Effector memory CD8-positive, alpha-beta T cell (primary cell): ENCODE measurements around the gene EFNA2.
A peak's percentile ranks its signal among the peaks of the same experiment; 100 is the strongest.

Experiments used
- ATAC-seq: fragments of 150-1000 bp; cut with Tn5 transposase; replicated peaks from 2 replicates; pipeline ENCODE4 v1.10.0; 2021; ENCODE audit warnings: mild to moderate bottlenecking, moderate library complexity
- DNase-seq, 3 experiments: peaks; one replicate each; pipeline ENCODE4 v3.0.0; 2021
- H3K27ac Mint-ChIP-seq, 2 donors: one replicate each; pipeline ENCODE4 v1.8.0; 2022; ENCODE audit warnings: mild to moderate bottlenecking in 2 of 2, mixed read lengths in 2 of 2, moderate library complexity in 2 of 2
- H3K27me3 Mint-ChIP-seq, 2 donors: one replicate each; pipeline ENCODE4 v1.8.0; 2022; ENCODE audit warnings: mixed read lengths in 2 of 2
- H3K36me3 Mint-ChIP-seq: one replicate; pipeline ENCODE4 v1.8.0; 2022; ENCODE audit warnings: mild to moderate bottlenecking, moderate library complexity, mixed read lengths; ENCODE audit not compliant: insufficient read depth
- H3K4me1 Mint-ChIP-seq, 2 donors: one replicate each; pipeline ENCODE4 v1.8.0; 2022; ENCODE audit warnings: low read depth in 2 of 2, mixed read lengths in 2 of 2
- H3K4me3 Mint-ChIP-seq, 2 donors: one replicate each; pipeline ENCODE4 v1.8.0; 2022; ENCODE audit warnings: mild to moderate bottlenecking in 2 of 2, mixed read lengths in 2 of 2, moderate library complexity in 2 of 2
- H3K9me3 Mint-ChIP-seq, 2 donors: one replicate each; pipeline ENCODE4 v1.8.0; 2022; ENCODE audit warnings: mixed read lengths in 2 of 2

The EFNA2 gene

GRCh38 chr19:1259876-1260748 lies 25.6 kb upstream of the EFNA2 start:
- Mint-ChIP-seq H3K9me3 (no peaks in the 10 kb centered on the region), H3K27ac (peak overlapping the region; percentile 98 to 99), H3K27me3 (no peaks in the 10 kb centered on the region), H3K4me3 (peak overlapping the region; percentile 89 to 94), H3K4me1 (peaks cover 38 to 47% of the 10 kb centered on the region in 2 donors), H3K36me3 (peaks cover 70% of the 10 kb centered on the region)
- peak; percentile 20 for ATAC-seq
- DNase-seq: peak; percentile 43 to 55 (median 49)

- peak; percentile 75 for ATAC-seq
- peaks cover 62% of the 10 kb centered on the region for H3K36me3 Mint-ChIP-seq
- DNase-seq: peak; percentile 94 to 97 (median 96)
- H3K4me3 Mint-ChIP-seq: peak overlapping the region; percentile 89 to 94
- no peaks in the 10 kb centered on the region for H3K27me3 Mint-ChIP-seq
- peaks cover 44 to 52% of the 10 kb centered on the region in 2 donors for H3K4me1 Mint-ChIP-seq
- peak overlapping the region; percentile 98 to 99 for H3K27ac Mint-ChIP-seq
- H3K9me3 Mint-ChIP-seq: no peaks in the 10 kb centered on the region
These were observed 24.7 kb upstream of the EFNA2 start for GRCh38 chr19:1260749-1261537.

- DNase-seq (no peak), ATAC-seq (peak; percentile 3)
- H3K27me3 Mint-ChIP-seq: no peaks in the 10 kb centered on the region
- no peaks in the 10 kb centered on the region for H3K9me3 Mint-ChIP-seq
- peaks cover 45 to 53% of the 10 kb centered on the region in 2 donors for H3K4me1 Mint-ChIP-seq
- H3K4me3 Mint-ChIP-seq: peak overlapping the region; percentile 89 to 94
- peak overlapping the region; percentile 98 to 99 for H3K27ac Mint-ChIP-seq
- peaks cover 59% of the 10 kb centered on the region for H3K36me3 Mint-ChIP-seq
These were observed 24.2 kb upstream of the EFNA2 start for GRCh38 chr19:1261538-1261797.

- peak overlapping the region; percentile 89 to 94 for H3K4me3 Mint-ChIP-seq
- no peaks in the 10 kb centered on the region for H3K27me3 Mint-ChIP-seq
- H3K4me1 Mint-ChIP-seq: peaks cover 46 to 53% of the 10 kb centered on the region in 2 donors
- DNase-seq: peak; percentile 43 to 52 (median 49)
- peak; percentile 1 for ATAC-seq
- peak overlapping the region; percentile 98 to 99 for H3K27ac Mint-ChIP-seq
- H3K9me3 Mint-ChIP-seq: no peaks in the 10 kb centered on the region
- peaks cover 57% of the 10 kb centered on the region for H3K36me3 Mint-ChIP-seq
These were observed 23.7 kb upstream of the EFNA2 start for GRCh38 chr19:1261798-1262622.

GRCh38 chr19:1262623-1263123 lies 23.0 kb upstream of the EFNA2 start:
- Mint-ChIP-seq H3K27ac (peak overlapping the region; percentile 67 to 72), H3K27me3 (no peaks in the 10 kb centered on the region), H3K36me3 (peaks cover 56% of the 10 kb centered on the region), H3K4me3 (peak overlapping the region; percentile 68 to 73), H3K9me3 (no peaks in the 10 kb centered on the region), H3K4me1 (peaks cover 46 to 55% of the 10 kb centered on the region in 2 donors)
- ATAC-seq: no peak
- no peak for DNase-seq

- peaks cover 56% of the 10 kb centered on the region for H3K36me3 Mint-ChIP-seq
- H3K27me3 Mint-ChIP-seq: no peaks in the 10 kb centered on the region
- no peaks in the 10 kb centered on the region for H3K9me3 Mint-ChIP-seq
- ATAC-seq (no peak), DNase-seq (no peak)
- peaks cover 47 to 53% of the 10 kb centered on the region in 2 donors for H3K4me1 Mint-ChIP-seq
- peak overlapping the region; percentile 67 to 72 for H3K27ac Mint-ChIP-seq
- peak overlapping the region; percentile 68 to 73 for H3K4me3 Mint-ChIP-seq
These were observed 22.5 kb upstream of the EFNA2 start for GRCh38 chr19:1263188-1263587.

- DNase-seq (no peak), ATAC-seq (no peak)
- Mint-ChIP-seq H3K27me3 (no peaks in the 10 kb centered on the region), H3K4me1 (peaks cover 49 to 50% of the 10 kb centered on the region in 2 donors), H3K9me3 (no peaks in the 10 kb centered on the region), H3K36me3 (peaks cover 56% of the 10 kb centered on the region), H3K27ac (peak overlapping the region in 1 of 2 donors; percentile 68), H3K4me3 (peak overlapping the region; percentile 68 to 77)
These were observed 20.7 kb upstream of the EFNA2 start for GRCh38 chr19:1264801-1265614.

GRCh38 chr19:1265615-1266128 lies 20.0 kb upstream of the EFNA2 start:
- peak overlapping the region in 1 of 2 donors; percentile 68 for H3K27ac Mint-ChIP-seq
- ATAC-seq: peak; percentile 1

GRCh38 chr19:1266129-1266915 lies 19.4 kb upstream of the EFNA2 start:
- Mint-ChIP-seq H3K4me3 (peak overlapping the region; percentile 77 to 82), H3K27me3 (no peaks in the 10 kb centered on the region), H3K9me3 (no peaks in the 10 kb centered on the region), H3K4me1 (peaks cover 54 to 60% of the 10 kb centered on the region in 2 donors), H3K27ac (peak overlapping the region in 1 of 2 donors; percentile 57), H3K36me3 (peaks cover 56% of the 10 kb centered on the region)
- ATAC-seq: peak; percentile 46
- peak; percentile 86 to 91 (median 88) for DNase-seq

More at GRCh38 chr19:1265615-1266128, 20.0 kb upstream of the EFNA2 start:
- H3K4me1 Mint-ChIP-seq: peaks cover 54 to 56% of the 10 kb centered on the region in 2 donors
- H3K27me3 Mint-ChIP-seq: no peaks in the 10 kb centered on the region
- DNase-seq: peak; percentile 41 to 46 (median 45)
- H3K36me3 Mint-ChIP-seq: peaks cover 56% of the 10 kb centered on the region
- no peaks in the 10 kb centered on the region for H3K9me3 Mint-ChIP-seq
- peak overlapping the region; percentile 77 to 82 for H3K4me3 Mint-ChIP-seq

GRCh38 chr19:1266916-1267476 lies 18.7 kb upstream of the EFNA2 start:
- Mint-ChIP-seq H3K9me3 (no peaks in the 10 kb centered on the region), H3K27ac (peak overlapping the region; percentile 94 to 97), H3K4me3 (peak overlapping the region; percentile 82 to 86), H3K4me1 (peaks cover 54 to 60% of the 10 kb centered on the region in 2 donors), H3K27me3 (no peaks in the 10 kb centered on the region), H3K36me3 (peaks cover 56% of the 10 kb centered on the region)
- ATAC-seq (peak; percentile 16), DNase-seq (peak; percentile 65 to 78 (median 75))

- Mint-ChIP-seq H3K9me3 (no peaks in the 10 kb centered on the region), H3K36me3 (peaks cover 61% of the 10 kb centered on the region), H3K4me1 (peaks cover 56 to 57% of the 10 kb centered on the region in 2 donors), H3K4me3 (peak overlapping the region; percentile 82 to 86), H3K27ac (peak overlapping the region; percentile 94 to 97), H3K27me3 (no peaks in the 10 kb centered on the region)
- ATAC-seq (no peak), DNase-seq (no peak)
These were observed 18.0 kb upstream of the EFNA2 start for GRCh38 chr19:1267477-1268225.
